Measurements from ENCODE around the gene CCDC57. TPM values are rescaled to one million over a fixed set of nuclear protein-coding genes. Genes with fewer than 3 reads are reported as not detected.
A peak's percentile ranks its signal among the peaks of the same experiment; 100 is the strongest.

Gene CCDC57
- total and polyA plus RNA-seq, 9 of the 15 experiments (the other 6 are each of a cell fraction or from before 2014, with no cell fraction given), result 0.83 to 36.2 (median 13.6) TPM

GRCh38 chr17:82101767-82102679, 110.6 kb downstream of the CCDC57 start:
- Histone ChIP-seq H3K27ac (ENCODE audit: extremely low read depth, low read depth, low read length) (peak overlapping the region; percentile 21; the same call in 1 of the 3 replicates), H3K27me3 (ENCODE audit: control insufficient read depth in 2 of 2, insufficient read depth in 2 of 2, low read length in 2 of 2) (no peaks in the 10 kb centered on the region), H3K4me2 (ENCODE audit: insufficient read depth, low read length) (no peak overlapping the region), H4K20me1 (replicated peaks; ENCODE audit: control insufficient read depth, insufficient read depth, low read length) (0 out of 2 replicates have a peak, but pooled peaks cover 4% of the 10 kb centered on the region), H2AFZ (ENCODE audit: low read depth, low read length) (no peak overlapping the region), H3K9ac (ENCODE audit: insufficient read depth in 1 of 2, low read depth in 2 of 2, low read length in 2 of 2) (peak overlapping the region in 1 of 2 experiments; percentile 77; a peak in 2 of 4 replicates), H3K9me3 (replicated peaks; ENCODE audit: control insufficient read depth, insufficient read depth, low read depth, low read length) (no peaks in the 10 kb centered on the region), H3K36me3 (ENCODE audit: control insufficient read depth, insufficient read depth, low read length) (peaks cover 9% of the 10 kb centered on the region; the same call in 2 of the 3 replicates), H3K4me1 (replicated peaks in 1 of 2; ENCODE audit: control insufficient read depth in 2 of 2, insufficient read depth in 2 of 2, low read length in 2 of 2) (peaks cover 33 to 96% of the 10 kb centered on the region in 2 experiments), H3K9me1 (ENCODE audit: control insufficient read depth, insufficient read depth, low read length) (no peaks in the 10 kb centered on the region), H3K4me3 (no peak overlapping the region), H3K79me2 (ENCODE audit: control insufficient read depth, insufficient read depth, low read length) (peaks cover 28% of the 10 kb centered on the region)
- intact Hi-C loops (cut with micrococcal nuclease) (no loop called here), in situ Hi-C loops (cut with MboI) (no loop called here)
- FAIRE-seq, result peak; percentile 11
- no peak for ATAC-seq
- CTCF ChIA-PET (ENCODE audit: low intra/inter-chr PET ratio), result no interaction called here
- 71% methylated on average over 15 of the region's 18 CpGs for WGBS (ENCODE audit: insufficient coverage, low coverage, missing lambda C conversion rate)
- BruUV-seq (replicated peaks), result no TSS peak
- POLR2A ChIA-PET, result interaction anchor here (0.5 to 1.6 kb wide), 6 partner anchors 9 to 54 kb away, joined by 3 to 5 read pairs (median 5); no protein-coding TSS in a partner anchor
- no peak for DNase-seq (ENCODE audit: extremely low read depth in 1 of 4, low spot score in 3 of 4)
- TF ChIP-seq POLR2G (IDR thresholded peaks at IDR 0.05; ENCODE audit: low read depth, low read length) (peak; percentile 12; the same call in 1 of the 2 replicates), CBX1 (IDR thresholded peaks at IDR 0.05; ENCODE audit: low read depth) (no peak), ILF3 (IDR thresholded peaks at IDR 0.05; ENCODE audit: borderline replicate concordance) (no peak), KDM5B (IDR thresholded peaks at IDR 0.05; ENCODE audit: insufficient replicate concordance, low read depth, low read length) (peak; percentile 18), ZNF3 (CRISPR knock-in tag; IDR thresholded peaks at IDR 0.05) (no peak)
